K562 (cell line): ENCODE data around the gene GDNF. TPM values are rescaled to one million over a fixed set of nuclear protein-coding genes. Genes with fewer than 3 reads are reported as not detected.

Experiments used
- ATAC-seq: fragments of 200-7000 bp; cut with Tn5 transposase; 3 replicates; pipeline ENCODE4 v1.9.1; 2020; ENCODE audit warnings: moderate library complexity
- BruUV-seq: library from RNA; stranded (reverse); fragments of 400-500 nt; replicated peaks from 2 replicates; lab custom pipeline; 2021; lab: Mats Ljungman, UMichigan
- CTCF ChIA-PET: fragments of 300-600 bp; formaldehyde crosslinking; extraction: SDS; loops from one replicate; lab custom pipeline; 2021; ENCODE audit warnings: low intra/inter-chr PET ratio; lab: Yijun Ruan, JAX
- POLR2A ChIA-PET: fragments of 300-600, 350-650 bp; sonication (Branson Sonifier 250); formaldehyde crosslinking; extraction: SDS; loops from one replicate; lab custom pipeline; 2021; ENCODE audit warnings: antibody characterized with exemption, inconsistent platforms; lab: Yijun Ruan, JAX
- DNase-seq, 4 experiments: peaks; one replicate each; pipeline versions ENCODE4 v3.0.0 to v3.0.0-alpha.2; 2011 to 2018; ENCODE audit warnings: low spot score in 3 of 4, mixed read lengths in 3 of 4; ENCODE audit errors: extremely low read depth in 1 of 4
- FAIRE-seq: peaks from 2 replicates; lab custom pipeline; 2011; peaks lifted over from hg19 to GRCh38; lab: Jason Lieb, UNC
- H2AFZ ChIP-seq: 2 replicates; pipeline ENCODE4 v1.6.0; 2011; ENCODE audit warnings: low read depth, low read length, control low read depth, inconsistent platforms
- H3K27ac ChIP-seq: fragments of 200-600 bp; 3 replicates; pipeline ENCODE4 v1.8.0; 2011; ENCODE audit warnings: low read depth, mild to moderate bottlenecking, control low read depth, inconsistent platforms, low read length, moderate library complexity, mixed read lengths; ENCODE audit errors: extremely low read depth
- H3K27me3 ChIP-seq, 2 experiments: fragments of 300-600 bp in 1 of 2; 2 replicates in 1 of 2; 3 replicates in 1 of 2; pipeline versions ENCODE4 v1.6.0 to v1.8.0; 2011; ENCODE audit warnings: inconsistent platforms in 2 of 2, low read length in 2 of 2, mild to moderate bottlenecking in 1 of 2, mixed read lengths in 1 of 2, moderate library complexity in 1 of 2; ENCODE audit not compliant: control insufficient read depth in 2 of 2, insufficient read depth in 2 of 2
- H3K36me3 ChIP-seq: fragments of 300-600 bp; 3 replicates; pipeline ENCODE4 v1.8.0; 2011; ENCODE audit warnings: mild to moderate bottlenecking, low read length, inconsistent platforms; ENCODE audit not compliant: control insufficient read depth, insufficient read depth
- H3K4me1 ChIP-seq, 2 experiments: fragments of 200-600 bp in 1 of 2; replicated peaks in 1 of 2; 2 replicates in 1 of 2; 3 replicates in 1 of 2; pipeline versions ENCODE4 v1.5.1 to v1.8.0; 2011; ENCODE audit warnings: inconsistent platforms in 2 of 2, low read length in 2 of 2, mild to moderate bottlenecking in 1 of 2, mixed read lengths in 1 of 2, moderate library complexity in 1 of 2; ENCODE audit not compliant: control insufficient read depth in 2 of 2, insufficient read depth in 2 of 2
- H3K4me2 ChIP-seq: 2 replicates; pipeline ENCODE4 v1.6.1; 2011; ENCODE audit warnings: low read length, control low read depth, inconsistent platforms, mixed read lengths; ENCODE audit not compliant: insufficient read depth
- H3K4me3 ChIP-seq: fragments of 200-600 bp; sonication (generic), shearing (Covaris generic); 2 replicates; pipeline ENCODE4 v1.5.1; 2016; ENCODE audit warnings: control low read depth, inconsistent platforms
- H3K79me2 ChIP-seq: fragments of 200-600 bp; 3 replicates; pipeline ENCODE4 v1.8.0; 2011; ENCODE audit warnings: low read length, inconsistent platforms; ENCODE audit not compliant: control insufficient read depth, insufficient read depth
- H3K9ac ChIP-seq, 2 experiments: 2 replicates each; pipeline versions ENCODE4 v1.6.0 to v1.6.1; 2011; ENCODE audit warnings: low read depth in 2 of 2, low read length in 2 of 2, control low read depth in 1 of 2, inconsistent platforms in 1 of 2, mild to moderate bottlenecking in 1 of 2, mixed read lengths in 1 of 2; ENCODE audit not compliant: insufficient read depth in 1 of 2
- H3K9me1 ChIP-seq: one replicate; pipeline ENCODE4 v1.6.0; 2011; ENCODE audit warnings: inconsistent platforms, mild to moderate bottlenecking, low read length, moderate library complexity; ENCODE audit not compliant: control insufficient read depth, insufficient read depth
- H3K9me3 ChIP-seq: replicated peaks from 2 replicates; pipeline ENCODE4 v1.5.1; 2011; ENCODE audit warnings: low read depth, low read length, inconsistent platforms; ENCODE audit not compliant: control insufficient read depth, insufficient read depth
- H4K20me1 ChIP-seq: replicated peaks from 2 replicates; pipeline ENCODE4 v1.6.1; 2011; ENCODE audit warnings: low read length, inconsistent platforms, mixed read lengths; ENCODE audit not compliant: control insufficient read depth, insufficient read depth
- EWSR1 ChIP-seq: fragments of 450-650 bp; IDR thresholded peaks from 2 replicates; pipeline ENCODE4 v1.6.1; 2018; ENCODE audit warnings: borderline replicate concordance, mild to moderate bottlenecking, low read depth, moderate library complexity; ENCODE audit not compliant: partially characterized antibody
- FOXP4 ChIP-seq: sonication (generic); formaldehyde crosslinking; IDR thresholded peaks from 2 replicates; pipeline ENCODE4 v1.8.0; 2022; ENCODE audit warnings: mild to moderate bottlenecking, missing genetic modification reagents, borderline replicate concordance
- ILK ChIP-seq: fragments of 450-650 bp; IDR thresholded peaks from 2 replicates; pipeline ENCODE4 v1.6.1; 2016; ENCODE audit warnings: missing genetic modification characterization, low read depth, mild to moderate bottlenecking, missing compliant biosample characterization, moderate library complexity, borderline replicate concordance
- SMC3 ChIP-seq: conservative IDR thresholded peaks from 2 replicates; pipeline ENCODE4 v1.6.1; 2011; ENCODE audit warnings: low read depth, low read length, improper control_type of control experiment; ENCODE audit not compliant: insufficient read depth
- SPI1 ChIP-seq: IDR thresholded peaks from 2 replicates; pipeline ENCODE4 v1.6.1; 2011; ENCODE audit warnings: low read depth, low read length, control low read depth, borderline replicate concordance
- ZBTB26 ChIP-seq: fragments of 450-650 bp; formaldehyde crosslinking; IDR thresholded peaks from 2 replicates; pipeline ENCODE4 v1.4.0; 2022; ENCODE audit warnings: missing genetic modification characterization
- ZNF24 ChIP-seq: fragments of 450-650 bp; IDR thresholded peaks from 2 replicates; pipeline ENCODE4 v1.6.1; 2016
- WGBS: fragments of 100-300 bp; shearing (Covaris generic); methylation state at CpG from one replicate; pipeline ENCODE4 v1.1.6; 2016; ENCODE audit warnings: low coverage, mixed read lengths; ENCODE audit not compliant: insufficient coverage; ENCODE audit errors: missing lambda C conversion rate; 5-methylcytosine and 5-hydroxymethylcytosine counted together
- in situ Hi-C: fragments of 300-500 bp; cut with MboI; formaldehyde crosslinking; loops from 4 replicates; pipeline ENCODE4 v1.15.0; 2018; ENCODE audit warnings: inconsistent platforms, mixed read lengths
- intact Hi-C: fragments of 100-400 bp; cut with micrococcal nuclease; formaldehyde crosslinking; loops from 2 replicates; pipeline ENCODE4 v1.14.2; 2022
- polyA plus RNA-seq, 8 experiments: library from polyadenylated mRNA; depleted of rRNA in 4 of 8; stranded (reverse) in 5 of 8; unstranded in 3 of 8; fragments of >200 nt; fragmentation: Nextera tagmentation in 2 of 8; fragmentation: Illumina TruSeq in 1 of 8; extraction: Ambion mirVana in 2 of 8; extraction: Trizol in 1 of 8; gene quantifications; 2 replicates each; pipeline versions ENCODE4 v1.2.1 to v1.2.3, GENCODE V29; 2011 to 2014; ENCODE audit warnings: inconsistent platforms in 1 of 8, missing spikeins in 1 of 8
- total RNA-seq, 7 experiments: library from RNA; depleted of rRNA in 6 of 7; stranded (reverse); fragments of >200 nt in 6 of 7; fragmentation: Illumina TruSeq in 2 of 7; extraction: Trizol in 2 of 7; gene quantifications; 2 replicates each; pipeline versions ENCODE4 v1.2.1 to v1.2.3, GENCODE V29; 2011 to 2021; ENCODE audit warnings: low replicate concordance in 1 of 7

Gene GDNF
- total and polyA plus RNA-seq, 9 of the 15 experiments (the other 6 are each of a cell fraction or from before 2014, with no cell fraction given), result not detected

GRCh38 chr5:37860206-37860605 is 20.4 kb upstream of the GDNF start (continued):
- TF ChIP-seq ZBTB26 (CRISPR knock-in tag) (no peak), ZNF24 (no peak), EWSR1 (no peak), SMC3 (no peak), FOXP4 (CRISPR knock-in tag) (no peak)

GRCh38 chr5:37859805-37860204 is 20.0 kb upstream of the GDNF start:
- POLR2A ChIA-PET, result interaction anchor here (0.7 kb wide), 1 partner anchor 344 kb away, joined by 3 read pairs; no protein-coding TSS in a partner anchor
- no peaks in the 10 kb centered on the region for H4K20me1 ChIP-seq
- intact Hi-C loops (no loop called here), in situ Hi-C loops (no loop called here)
- ATAC-seq (no peak), FAIRE-seq (no peak), DNase-seq (no peak)
- no peaks in the 10 kb centered on the region for H3K79me2 ChIP-seq
- H2AFZ ChIP-seq, result no peak overlapping the region
- no peak overlapping the region for H3K4me3 ChIP-seq
- no peak overlapping the region for H3K9ac ChIP-seq
- 1% methylated on average over 4 of the region's 4 CpGs for WGBS
- H3K27ac ChIP-seq, result no peak overlapping the region
- H3K27me3 ChIP-seq, result 0 out of 5 replicates have a peak, but pooled peaks cover 0 to 4% of the 10 kb centered on the region in 2 experiments
- CTCF ChIA-PET, result no interaction called here
- no TSS peak for BruUV-seq
- H3K9me3 ChIP-seq, result no peaks in the 10 kb centered on the region
- H3K4me2 ChIP-seq, result no peak overlapping the region
- peak; percentile 47; the same call in 1 of the 2 replicates for TF ChIP-seq SPI1
- no peak for TF ChIP-seq ILK
- H3K9me1 ChIP-seq, result no peaks in the 10 kb centered on the region
- no peaks in the 10 kb centered on the region for H3K4me1 ChIP-seq
- H3K36me3 ChIP-seq, result no peaks in the 10 kb centered on the region
